ENCODE results near the gene CPPED1. TPM values are rescaled to one million over a fixed set of nuclear protein-coding genes. Genes with fewer than 3 reads are reported as not detected.

Gene CPPED1
- total RNA-seq, 1 experiment from 2014 or later: 8.1 TPM

- Histone ChIP-seq H3K79me2 (ENCODE audit: insufficient read depth, low read length) (no peaks in the 10 kb centered on the region), H3K4me1 (ENCODE audit: control insufficient read depth in 1 of 2, insufficient read depth in 2 of 2, low read length in 2 of 2) (peaks cover 0 to 6% of the 10 kb centered on the region in 2 experiments; a peak in 1 of 4 replicates), H2AFZ (ENCODE audit: low read depth, low read length, poor library complexity, severe bottlenecking) (no peak overlapping the region), H3K27me3 (ENCODE audit: insufficient read depth, low read length) (no peaks in the 10 kb centered on the region), H3K9ac (ENCODE audit: low read length) (no peak overlapping the region), H3K9me2 (ENCODE audit: insufficient read depth) (no peaks in the 10 kb centered on the region), H3K4me2 (ENCODE audit: low read length) (no peak overlapping the region), H3K4me3 (replicated peaks in 1 of 2; ENCODE audit: low read depth in 1 of 2, low read length in 2 of 2) (no peak overlapping the region), H3K9me3 (ENCODE audit: control insufficient read depth in 1 of 2, insufficient read depth in 1 of 2, low read depth in 1 of 2, low read length in 2 of 2) (no peaks in the 10 kb centered on the region), H3K36me3 (ENCODE audit: control insufficient read depth in 1 of 2, insufficient read depth in 2 of 2, low read length in 2 of 2) (no peaks in the 10 kb centered on the region), H4K20me1 (ENCODE audit: insufficient read depth) (no peaks in the 10 kb centered on the region), H3K27ac (ENCODE audit: low read depth, low read length) (no peak overlapping the region)
- ATAC-seq: no peak
- no TSS peak for BruUV-seq (replicated peaks)
- RAD21 ChIA-PET (ENCODE audit: low non-redundant PET in 1 of 2, low total read pairs in 2 of 2, uncharacterized antibody in 2 of 2, unreplicated experiment in 2 of 2): no interaction called here
- POLR2A ChIA-PET: no interaction called here
- CTCF ChIA-PET: no interaction called here
- no peak for DNase-seq (ENCODE audit: low read depth, low spot score)
- TF ChIP-seq CBX3 (IDR thresholded peaks at IDR 0.05; ENCODE audit: low read depth): no peak
- no peak for TF ChIP-seq SRF (IDR thresholded peaks at IDR 0.05; ENCODE audit: low read depth)
- no peak for TF ChIP-seq ELF1 (IDR thresholded peaks at IDR 0.05; ENCODE audit: borderline replicate concordance, low read depth)
- no peak for TF ChIP-seq ZNF274 (IDR thresholded peaks at IDR 0.05; ENCODE audit: low read depth, low read length)
- TF ChIP-seq SP1 (IDR thresholded peaks at IDR 0.05; ENCODE audit: low read depth): no peak
- TF ChIP-seq CEBPB (IDR thresholded peaks at IDR 0.05; ENCODE audit: low read depth): no peak
- TF ChIP-seq EZH2 (IDR thresholded peaks at IDR 0.05): no peak
- TF ChIP-seq, protein P1, sequence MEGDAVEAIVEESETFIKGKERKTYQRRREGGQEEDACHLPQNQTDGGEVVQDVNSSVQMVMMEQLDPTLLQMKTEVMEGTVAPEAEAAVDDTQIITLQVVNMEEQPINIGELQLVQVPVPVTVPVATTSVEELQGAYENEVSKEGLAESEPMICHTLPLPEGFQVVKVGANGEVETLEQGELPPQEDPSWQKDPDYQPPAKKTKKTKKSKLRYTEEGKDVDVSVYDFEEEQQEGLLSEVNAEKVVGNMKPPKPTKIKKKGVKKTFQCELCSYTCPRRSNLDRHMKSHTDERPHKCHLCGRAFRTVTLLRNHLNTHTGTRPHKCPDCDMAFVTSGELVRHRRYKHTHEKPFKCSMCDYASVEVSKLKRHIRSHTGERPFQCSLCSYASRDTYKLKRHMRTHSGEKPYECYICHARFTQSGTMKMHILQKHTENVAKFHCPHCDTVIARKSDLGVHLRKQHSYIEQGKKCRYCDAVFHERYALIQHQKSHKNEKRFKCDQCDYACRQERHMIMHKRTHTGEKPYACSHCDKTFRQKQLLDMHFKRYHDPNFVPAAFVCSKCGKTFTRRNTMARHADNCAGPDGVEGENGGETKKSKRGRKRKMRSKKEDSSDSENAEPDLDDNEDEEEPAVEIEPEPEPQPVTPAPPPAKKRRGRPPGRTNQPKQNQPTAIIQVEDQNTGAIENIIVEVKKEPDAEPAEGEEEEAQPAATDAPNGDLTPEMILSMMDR (IDR thresholded peaks at IDR 0.05 in 2 of 3, conservative IDR thresholded peaks at IDR 0.05 in 1 of 3; ENCODE audit: borderline replicate concordance in 1 of 3, insufficient read depth in 1 of 3, low read depth in 2 of 3, low read length in 2 of 3): no peak
- TF ChIP-seq, protein P2, sequence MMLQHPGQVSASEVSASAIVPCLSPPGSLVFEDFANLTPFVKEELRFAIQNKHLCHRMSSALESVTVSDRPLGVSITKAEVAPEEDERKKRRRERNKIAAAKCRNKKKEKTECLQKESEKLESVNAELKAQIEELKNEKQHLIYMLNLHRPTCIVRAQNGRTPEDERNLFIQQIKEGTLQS (IDR thresholded peaks at IDR 0.05): no peak
- TF ChIP-seq EZH2phosphoT487 (IDR thresholded peaks at IDR 0.05; ENCODE audit: borderline replicate concordance): no peak
- no peak for TF ChIP-seq JUND (IDR thresholded peaks at IDR 0.05)
- no peak for TF ChIP-seq FOSL1 (IDR thresholded peaks at IDR 0.05; ENCODE audit: low read depth)
- no peak for TF ChIP-seq POLR2AphosphoS5 (IDR thresholded peaks at IDR 0.05; ENCODE audit: low read depth, low read length)
- TF ChIP-seq, protein P3, sequence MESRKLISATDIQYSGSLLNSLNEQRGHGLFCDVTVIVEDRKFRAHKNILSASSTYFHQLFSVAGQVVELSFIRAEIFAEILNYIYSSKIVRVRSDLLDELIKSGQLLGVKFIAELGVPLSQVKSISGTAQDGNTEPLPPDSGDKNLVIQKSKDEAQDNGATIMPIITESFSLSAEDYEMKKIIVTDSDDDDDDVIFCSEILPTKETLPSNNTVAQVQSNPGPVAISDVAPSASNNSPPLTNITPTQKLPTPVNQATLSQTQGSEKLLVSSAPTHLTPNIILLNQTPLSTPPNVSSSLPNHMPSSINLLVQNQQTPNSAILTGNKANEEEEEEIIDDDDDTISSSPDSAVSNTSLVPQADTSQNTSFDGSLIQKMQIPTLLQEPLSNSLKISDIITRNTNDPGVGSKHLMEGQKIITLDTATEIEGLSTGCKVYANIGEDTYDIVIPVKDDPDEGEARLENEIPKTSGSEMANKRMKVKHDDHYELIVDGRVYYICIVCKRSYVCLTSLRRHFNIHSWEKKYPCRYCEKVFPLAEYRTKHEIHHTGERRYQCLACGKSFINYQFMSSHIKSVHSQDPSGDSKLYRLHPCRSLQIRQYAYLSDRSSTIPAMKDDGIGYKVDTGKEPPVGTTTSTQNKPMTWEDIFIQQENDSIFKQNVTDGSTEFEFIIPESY (IDR thresholded peaks at IDR 0.05; ENCODE audit: extremely low read depth, insufficient replicate concordance, low read length): no peak
- TF ChIP-seq YY1 (IDR thresholded peaks at IDR 0.05; ENCODE audit: extremely low read depth, insufficient replicate concordance, low read depth, low read length): no peak
- TF ChIP-seq EGR1 (IDR thresholded peaks at IDR 0.05; ENCODE audit: low read depth): no peak
- no peak for TF ChIP-seq POLR2A (IDR thresholded peaks at IDR 0.05; ENCODE audit: borderline replicate concordance, extremely low read depth, insufficient read depth, insufficient read length)
- TF ChIP-seq TCF7L2 (IDR thresholded peaks at IDR 0.05; ENCODE audit: borderline replicate concordance, extremely low read depth, insufficient read depth, insufficient read length): no peak
- intact Hi-C loops (cut with micrococcal nuclease): no loop called here
These were observed 151.7 kb downstream of the CPPED1 start for GRCh38 chr16:12651765-12652512.
